CD14-positive monocyte (primary cell): ENCODE measurements around the gene DAB2IP. TPM values are rescaled to one million over a fixed set of nuclear protein-coding genes. Genes with fewer than 3 reads are reported as not detected.

Experiments used
- DNase-seq, 3 donors: peaks; one replicate each; pipeline ENCODE4 v3.0.0-alpha.2; 2011 to 2022
- H2AFZ ChIP-seq: 2 replicates; pipeline ENCODE4 v1.6.0; 2012; ENCODE audit warnings: mild to moderate bottlenecking, low read depth, low read length, inconsistent platforms; ENCODE audit not compliant: insufficient read depth, poor library complexity, severe bottlenecking
- H3K27ac ChIP-seq, 2 donors: 1 replicate in 1 of 2; 2 replicates in 1 of 2; pipeline ENCODE4 v1.5.1; 2012 to 2013; ENCODE audit warnings: low read length in 2 of 2, control low read depth in 1 of 2, inconsistent platforms in 1 of 2, low read depth in 1 of 2, mild to moderate bottlenecking in 1 of 2
- H3K27me3 ChIP-seq, 2 donors: one replicate each; pipeline versions ENCODE4 v1.6.0 to v1.6.1; 2011 to 2013; ENCODE audit warnings: low read length in 2 of 2; ENCODE audit not compliant: control insufficient read depth in 2 of 2, insufficient read depth in 2 of 2
- H3K36me3 ChIP-seq, 2 donors: replicated peaks in 1 of 2; 1 replicate in 1 of 2; 2 replicates in 1 of 2; pipeline versions ENCODE4 v1.5.1 to v1.6.1; 2012 to 2013; ENCODE audit warnings: low read length in 2 of 2, control low read depth in 1 of 2, inconsistent platforms in 1 of 2, mild to moderate bottlenecking in 1 of 2; ENCODE audit not compliant: insufficient read depth in 2 of 2, control insufficient read depth in 1 of 2
- H3K4me1 ChIP-seq, 2 donors: 1 replicate in 1 of 2; 2 replicates in 1 of 2; pipeline versions ENCODE4 v1.5.1 to v1.6.1; 2012 to 2013; ENCODE audit warnings: low read length in 2 of 2, control low read depth in 1 of 2, inconsistent platforms in 1 of 2, mild to moderate bottlenecking in 1 of 2, moderate library complexity in 1 of 2; ENCODE audit not compliant: insufficient read depth in 2 of 2, control insufficient read depth in 1 of 2
- H3K4me2 ChIP-seq: replicated peaks from 2 replicates; pipeline ENCODE3; 2012; ENCODE audit warnings: low read length, moderate library complexity, mild to moderate bottlenecking; ENCODE audit not compliant: poor library complexity, severe bottlenecking; ENCODE audit errors: extremely low read depth
- H3K4me3 ChIP-seq, 3 experiments: fragments of 200-600 bp in 1 of 3; sonication (generic) in 1 of 3; replicated peaks in 1 of 3; 1 replicate in 2 of 3; 2 replicates in 1 of 3; pipeline ENCODE4 v1.5.1; 2011 to 2013; ENCODE audit warnings: low read length in 3 of 3, mild to moderate bottlenecking in 3 of 3, control low read depth in 2 of 3, low read depth in 2 of 3, inconsistent platforms in 1 of 3, moderate library complexity in 1 of 3
- H3K79me2 ChIP-seq: 2 replicates; pipeline ENCODE4 v1.6.0; 2012; ENCODE audit warnings: mild to moderate bottlenecking, control low read depth, inconsistent platforms, low read length, moderate library complexity; ENCODE audit not compliant: insufficient read depth
- H3K9ac ChIP-seq: 2 replicates; pipeline ENCODE4 v1.6.0; 2017; ENCODE audit warnings: low read length, mild to moderate bottlenecking; ENCODE audit not compliant: insufficient read depth, poor library complexity, severe bottlenecking
- H3K9me3 ChIP-seq, 2 donors: replicated peaks in 1 of 2; 1 replicate in 1 of 2; 2 replicates in 1 of 2; pipeline versions ENCODE4 v1.5.1 to v1.6.1; 2012 to 2013; ENCODE audit warnings: low read length in 2 of 2, control low read depth in 1 of 2; ENCODE audit not compliant: control insufficient read depth in 1 of 2, insufficient read depth in 1 of 2
- H4K20me1 ChIP-seq: 2 replicates; pipeline ENCODE4 v1.6.0; 2012; ENCODE audit warnings: mild to moderate bottlenecking, low read length, control low read depth, moderate library complexity; ENCODE audit not compliant: insufficient read depth
- H3K27ac Mint-ChIP-seq, 7 donors: one replicate each; pipeline ENCODE4 v1.8.0; 2020; ENCODE audit warnings: mild to moderate bottlenecking in 7 of 7, mixed read lengths in 7 of 7, moderate library complexity in 6 of 7, inconsistent platforms in 2 of 7
- H3K27me3 Mint-ChIP-seq, 3 donors: one replicate each; pipeline ENCODE4 v1.8.0; 2021 to 2022; ENCODE audit warnings: low read depth in 3 of 3, mild to moderate bottlenecking in 3 of 3, mixed read lengths in 3 of 3, moderate library complexity in 3 of 3, inconsistent platforms in 1 of 3
- H3K36me3 Mint-ChIP-seq, 2 donors: one replicate each; pipeline ENCODE4 v1.8.0; 2020; ENCODE audit warnings: mixed read lengths in 2 of 2, inconsistent platforms in 1 of 2, mild to moderate bottlenecking in 1 of 2
- H3K4me1 Mint-ChIP-seq: one replicate; pipeline ENCODE4 v1.8.0; 2020; ENCODE audit warnings: mild to moderate bottlenecking, mixed read lengths
- H3K4me3 Mint-ChIP-seq, 2 donors: one replicate each; pipeline ENCODE4 v1.8.0; 2020; ENCODE audit warnings: mild to moderate bottlenecking in 2 of 2, mixed read lengths in 2 of 2, moderate library complexity in 1 of 2
- H3K9me3 Mint-ChIP-seq, 7 donors: one replicate each; pipeline ENCODE4 v1.8.0; 2020 to 2022; ENCODE audit warnings: mixed read lengths in 7 of 7, mild to moderate bottlenecking in 6 of 7, moderate library complexity in 6 of 7, inconsistent platforms in 2 of 7
- CTCF ChIP-seq: fragments of 200-600 bp; IDR thresholded peaks from one replicate; pipeline ENCODE4 v1.8.0; 2022; ENCODE audit warnings: antibody characterized with exemption, mild to moderate bottlenecking
- WGBS: methylation state at CpG from one replicate; pipeline ENCODE4 v1.1.5; 2013; ENCODE audit warnings: missing lambda C conversion rate; ENCODE audit not compliant: insufficient coverage; 5-methylcytosine and 5-hydroxymethylcytosine counted together
- intact Hi-C, 2 donors: fragments of 100-400 bp; cut with micrococcal nuclease; formaldehyde crosslinking; loops; one replicate each; pipeline versions ENCODE4 v1.15.0 to v1.15.1; 2023
- polyA plus RNA-seq, 3 donors: library from polyadenylated mRNA; depleted of rRNA in 1 of 3; unstranded in 2 of 3; stranded (reverse) in 1 of 3; fragments of 300-500 nt in 2 of 3; fragments of >200 nt in 1 of 3; fragmentation: Illumina TruSeq in 2 of 3; gene quantifications; 1 replicate in 2 of 3; 2 replicates in 1 of 3; pipeline ENCODE4 v1.2.3, GENCODE V29; 2012 to 2021

The DAB2IP gene
- polyA plus RNA-seq, 3 donors, result 0.13 TPM; not detected in 2

GRCh38 chr9:121689461-121690157, 38.2 kb downstream of the DAB2IP start:
- Histone ChIP-seq H3K9ac (no peak overlapping the region), H2AFZ (no peak overlapping the region), H3K4me3 (no peak overlapping the region), H3K79me2 (no peaks in the 10 kb centered on the region), H4K20me1 (no peaks in the 10 kb centered on the region), H3K27me3 (peaks cover 0 to 7% of the 10 kb centered on the region in 2 donors), H3K4me2 (no peak overlapping the region), H3K27ac (no peak overlapping the region), H3K36me3 (no peaks in the 10 kb centered on the region), H3K9me3 (no peaks in the 10 kb centered on the region), H3K4me1 (no peaks in the 10 kb centered on the region)
- 96% methylated on average over 4 of the region's 9 CpGs for WGBS
- no peak overlapping the region for H3K4me3 Mint-ChIP-seq
- TF ChIP-seq CTCF, result no peak
- H3K4me1 Mint-ChIP-seq, result no peaks in the 10 kb centered on the region
- intact Hi-C loops, result loop anchor here in 1 of 2 donors (5.0 kb wide), 1 partner anchor 303 kb away; no protein-coding TSS in a partner anchor
- no peaks in the 10 kb centered on the region for H3K36me3 Mint-ChIP-seq
- no peak overlapping the region for H3K27ac Mint-ChIP-seq
- DNase-seq, result no peak
- peaks cover 11 to 40% (median 15%) of the 10 kb centered on the region in 3 donors for H3K27me3 Mint-ChIP-seq
- H3K9me3 Mint-ChIP-seq, result no peaks in the 10 kb centered on the region

GRCh38 chr9:121690316-121690715, 38.9 kb downstream of the DAB2IP start:
- no peaks in the 10 kb centered on the region for H3K36me3 Mint-ChIP-seq
- no peak overlapping the region for H3K4me3 ChIP-seq
- H3K4me1 Mint-ChIP-seq, result no peaks in the 10 kb centered on the region

More at GRCh38 chr9:121690316-121690715, 38.9 kb downstream of the DAB2IP start:
- H3K9me3 Mint-ChIP-seq, result no peaks in the 10 kb centered on the region
- H3K4me2 ChIP-seq, result no peak overlapping the region
- no peaks in the 10 kb centered on the region for H4K20me1 ChIP-seq
- H3K27me3 ChIP-seq, result peaks cover 0 to 7% of the 10 kb centered on the region in 2 donors
- no peaks in the 10 kb centered on the region for H3K4me1 ChIP-seq
- no peaks in the 10 kb centered on the region for H3K79me2 ChIP-seq
- no peak overlapping the region for H2AFZ ChIP-seq
- no peak for DNase-seq
- no peak overlapping the region for H3K27ac Mint-ChIP-seq
- peaks cover 11 to 37% (median 19%) of the 10 kb centered on the region in 3 donors for H3K27me3 Mint-ChIP-seq
- no peaks in the 10 kb centered on the region for H3K36me3 ChIP-seq
- TF ChIP-seq CTCF, result no peak
- H3K9me3 ChIP-seq, result no peaks in the 10 kb centered on the region
- no peak overlapping the region for H3K9ac ChIP-seq
- intact Hi-C loops, result no loop called here
- H3K27ac ChIP-seq, result no peak overlapping the region
- no peak overlapping the region for H3K4me3 Mint-ChIP-seq
- WGBS, result 93% methylated on average over 6 of the region's 8 CpGs
